Measurements from ENCODE around the gene CINP. TPM values are rescaled to one million over a fixed set of nuclear protein-coding genes. Genes with fewer than 3 reads are reported as not detected.
"Not testable (repeated sequence)": the region's sequence is repeated elsewhere in the genome, so short reads cannot be mapped to it uniquely, and the experiment has no call there.

CINP gene
- total RNA-seq, 2 experiments from 2014 or later, result 63.4 to 69.4 TPM

GRCh38 chr14:102303664-102304063 is 59.0 kb downstream of the CINP start:
- ChIA-PET POLR2A (no interaction called here), CTCF (interaction anchor here (2.7 kb wide), 1 partner anchor 11 kb away, joined by 18 read pairs; no protein-coding TSS in a partner anchor)

GRCh38 chr14:102298303-102299070 is 64.2 kb downstream of the CINP start:
- CTCF ChIA-PET, result interaction anchor here (0.9 kb wide), 1 partner anchor 15 kb away, joined by 3 read pairs; no protein-coding TSS in a partner anchor
- POLR2A ChIA-PET, result not testable (repeated sequence)

Other genes with a start within 250 kb of the CINP start
- 10 to 100 TPM; 24.8 to 30.9 TPM for gene WDR20, start 223.0 kb downstream of the CINP start, total RNA-seq
- gene MOK, start 57.7 kb downstream of the CINP start, total RNA-seq, result 1 to 10 TPM; 7.8 to 9.6 TPM
- gene ZNF839, start 43.1 kb downstream of the CINP start, total RNA-seq, result 10 to 100 TPM; 13.5 to 14.2 TPM
- gene TECPR2, start 51 bp upstream of the CINP start, total RNA-seq, result 1 to 10 TPM; 8.4 to 9.7 TPM
- gene ANKRD9, start 146.9 kb upstream of the CINP start, total RNA-seq, result 10 to 100 TPM; 11.8 to 15.2 TPM
- gene RCOR1, start 229.8 kb upstream of the CINP start, total RNA-seq, result 10 to 100 TPM; 15.3 to 15.8 TPM

All from activated CD8-positive, alpha-beta memory T cell treated with anti-CD3 and anti-CD28 coated beads for 36 hours (primary cell).